ENCODE data around the gene OTX2. TPM values are rescaled to one million over a fixed set of nuclear protein-coding genes. Genes with fewer than 3 reads are reported as not detected.

The OTX2 gene
- total RNA-seq, 1 donor from 2014 or later: not detected

GRCh38 chr14:56846970-56847930 lies 37.0 kb upstream of the OTX2 start:
- no peak for TF ChIP-seq CTCF (IDR thresholded peaks at IDR 0.05)
- intact Hi-C loops (cut with micrococcal nuclease): no loop called here
- POLR2A ChIA-PET: no interaction called here
- no peaks in the 10 kb centered on the region for H3K9me3 Mint-ChIP-seq
- ATAC-seq (ENCODE audit: low read depth): no peak
- peaks cover 26% of the 10 kb centered on the region for H3K27me3 Mint-ChIP-seq
- no peak overlapping the region for H3K4me3 Mint-ChIP-seq
- H3K27ac Mint-ChIP-seq: no peak overlapping the region
- no peak for DNase-seq
- CTCF ChIA-PET: no interaction called here
- H3K36me3 Mint-ChIP-seq (ENCODE audit: low read depth): no peaks in the 10 kb centered on the region
- H3K4me1 Mint-ChIP-seq: no peaks in the 10 kb centered on the region

GRCh38 chr14:56844406-56845002 lies 34.2 kb upstream of the OTX2 start:
- POLR2A ChIA-PET: no interaction called here
- ATAC-seq (ENCODE audit: low read depth) (no peak), DNase-seq (no peak)
- Mint-ChIP-seq H3K36me3 (ENCODE audit: low read depth) (no peaks in the 10 kb centered on the region), H3K4me3 (no peak overlapping the region), H3K9me3 (no peaks in the 10 kb centered on the region), H3K27me3 (peaks cover 18% of the 10 kb centered on the region), H3K4me1 (no peaks in the 10 kb centered on the region), H3K27ac (no peak overlapping the region)
- intact Hi-C loops (cut with micrococcal nuclease): no loop called here
- TF ChIP-seq CTCF (IDR thresholded peaks at IDR 0.05): no peak
- CTCF ChIA-PET: no interaction called here

- DNase-seq (no peak), ATAC-seq (ENCODE audit: low read depth) (no peak)
- ChIA-PET CTCF (no interaction called here), POLR2A (no interaction called here)
- Mint-ChIP-seq H3K36me3 (ENCODE audit: low read depth) (no peaks in the 10 kb centered on the region), H3K27me3 (peaks cover 9% of the 10 kb centered on the region), H3K4me3 (no peak overlapping the region), H3K27ac (no peak overlapping the region), H3K4me1 (no peaks in the 10 kb centered on the region), H3K9me3 (no peaks in the 10 kb centered on the region)
- intact Hi-C loops (cut with micrococcal nuclease): no loop called here
- no peak for TF ChIP-seq CTCF (IDR thresholded peaks at IDR 0.05)
These were observed 31.3 kb upstream of the OTX2 start for GRCh38 chr14:56841611-56842010.

- intact Hi-C loops (cut with micrococcal nuclease): no loop called here
- Mint-ChIP-seq H3K4me3 (no peak overlapping the region), H3K4me1 (no peaks in the 10 kb centered on the region), H3K9me3 (no peaks in the 10 kb centered on the region), H3K36me3 (ENCODE audit: low read depth) (no peaks in the 10 kb centered on the region), H3K27ac (no peak overlapping the region), H3K27me3 (peaks cover 6% of the 10 kb centered on the region)
- ATAC-seq (ENCODE audit: low read depth) (no peak), DNase-seq (no peak)
- POLR2A ChIA-PET: no interaction called here
- TF ChIP-seq CTCF (IDR thresholded peaks at IDR 0.05): no peak
- CTCF ChIA-PET: no interaction called here
These were observed 29.9 kb upstream of the OTX2 start for GRCh38 chr14:56840221-56840620.

- Mint-ChIP-seq H3K27ac (no peak overlapping the region), H3K36me3 (ENCODE audit: low read depth) (no peaks in the 10 kb centered on the region), H3K27me3 (no peaks in the 10 kb centered on the region), H3K4me1 (no peaks in the 10 kb centered on the region), H3K9me3 (no peaks in the 10 kb centered on the region), H3K4me3 (no peak overlapping the region)
- ChIA-PET POLR2A (no interaction called here), CTCF (no interaction called here)
- intact Hi-C loops (cut with micrococcal nuclease): no loop called here
- no peak for TF ChIP-seq CTCF (IDR thresholded peaks at IDR 0.05)
- ATAC-seq (ENCODE audit: low read depth): no peak
- DNase-seq: no peak
These were observed 18.9 kb upstream of the OTX2 start for GRCh38 chr14:56829151-56829550.

Data from activated B cell treated with CpG ODN at 0.5 μM for 24 hours (primary cell).